Left renal pelvis (tissue), 4 donors: Measurements from ENCODE around the gene MGAT5. TPM values are rescaled to one million over a fixed set of nuclear protein-coding genes. Genes with fewer than 3 reads are reported as not detected.

Experiments
- DNase-seq, 4 donors: peaks; one replicate each; pipeline ENCODE4 v3.0.0-alpha.2; 2013; ENCODE audit warnings: low read depth in 4 of 4, low spot score in 3 of 4
- polyA plus RNA-seq, 4 donors: library from polyadenylated mRNA; unstranded; fragments of 120-200 nt; gene quantifications; one replicate each; pipeline ENCODE4 v1.2.1, GENCODE V29; 2013; ENCODE audit not compliant: insufficient read length in 4 of 4

The MGAT5 gene
- polyA plus RNA-seq, 4 donors: 40.5 to 53.8 (median 48.2) TPM

GRCh38 chr2:134411828-134412638 lies 158.2 kb downstream of the MGAT5 start:
- DNase-seq: peak; percentile 62 to 73 (median 65)

GRCh38 chr2:134412639-134412999 lies 158.7 kb downstream of the MGAT5 start:
- DNase-seq: no peak

- DNase-seq: no peak
These were observed 159.6 kb downstream of the MGAT5 start for GRCh38 chr2:134413430-134413829.

GRCh38 chr2:134413912-134414311 lies 160.0 kb downstream of the MGAT5 start:
- no peak for DNase-seq

GRCh38 chr2:134416018-134416417 lies 162.1 kb downstream of the MGAT5 start:
- no peak for DNase-seq

GRCh38 chr2:134416637-134417036 lies 162.8 kb downstream of the MGAT5 start:
- DNase-seq: no peak

GRCh38 chr2:134417968-134418582 lies 164.2 kb downstream of the MGAT5 start:
- DNase-seq: no peak

- DNase-seq: no peak
These were observed 166.4 kb downstream of the MGAT5 start for GRCh38 chr2:134420259-134420658.

- DNase-seq: no peak
These were observed 167.0 kb downstream of the MGAT5 start for GRCh38 chr2:134420920-134421319.

GRCh38 chr2:134421556-134422328 lies 167.9 kb downstream of the MGAT5 start:
- DNase-seq: no peak

GRCh38 chr2:134425724-134426496 lies 172.0 kb downstream of the MGAT5 start:
- DNase-seq: no peak

- DNase-seq: no peak
These were observed 172.8 kb downstream of the MGAT5 start for GRCh38 chr2:134426721-134427120.

GRCh38 chr2:134429886-134430285 lies 176.0 kb downstream of the MGAT5 start:
- DNase-seq: no peak

- no peak for DNase-seq
These were observed 178.1 kb downstream of the MGAT5 start for GRCh38 chr2:134431838-134432434.

GRCh38 chr2:134432435-134432883 lies 178.6 kb downstream of the MGAT5 start:
- no peak for DNase-seq

- DNase-seq: no peak
These were observed 179.6 kb downstream of the MGAT5 start for GRCh38 chr2:134433469-134433868.

- peak in 1 of 4 donors; percentile 40 for DNase-seq
These were observed 180.1 kb downstream of the MGAT5 start for GRCh38 chr2:134433979-134434378.

GRCh38 chr2:134435505-134435904 lies 181.6 kb downstream of the MGAT5 start:
- DNase-seq: no peak

- DNase-seq: no peak
These were observed 182.1 kb downstream of the MGAT5 start for GRCh38 chr2:134435936-134436335.

- DNase-seq: no peak
These were observed 182.8 kb downstream of the MGAT5 start for GRCh38 chr2:134436706-134437105.
